H9 (cell line): ENCODE measurements around the gene TAOK1. TPM values are rescaled to one million over a fixed set of nuclear protein-coding genes. Genes with fewer than 3 reads are reported as not detected.
A peak's percentile ranks its signal among the peaks of the same experiment; 100 is the strongest.

Experiments used
- DNase-seq: peaks from one replicate; pipeline ENCODE4 v3.0.0-alpha.2; 2017
- H2AFZ ChIP-seq: one replicate; pipeline ENCODE4 v1.6.1; 2013; ENCODE audit warnings: mild to moderate bottlenecking, low read length, control low read depth, moderate library complexity
- H2AK5ac ChIP-seq: 2 replicates; pipeline ENCODE4 v1.6.1; 2013; ENCODE audit warnings: low read length, control low read depth, mixed read lengths; ENCODE audit not compliant: insufficient read length
- H2BK120ac ChIP-seq: one replicate; pipeline ENCODE4 v1.6.1; 2013; ENCODE audit warnings: low read depth, mild to moderate bottlenecking, low read length, control low read depth, inconsistent platforms; ENCODE audit not compliant: poor library complexity, severe bottlenecking
- H2BK12ac ChIP-seq: 2 replicates; pipeline ENCODE4 v1.6.1; 2013; ENCODE audit warnings: low read length, control low read depth, mixed read lengths, low read depth; ENCODE audit not compliant: insufficient read length
- H2BK15ac ChIP-seq: 2 replicates; pipeline ENCODE4 v1.6.1; 2013; ENCODE audit warnings: low read depth, low read length, control low read depth
- H2BK20ac ChIP-seq: one replicate; pipeline ENCODE4 v1.6.1; 2013; ENCODE audit warnings: low read depth, mild to moderate bottlenecking, low read length, control low read depth, inconsistent platforms; ENCODE audit not compliant: poor library complexity, severe bottlenecking
- H2BK5ac ChIP-seq: 2 replicates; pipeline ENCODE4 v1.6.1; 2013; ENCODE audit warnings: low read length, control low read depth, mixed read lengths; ENCODE audit not compliant: insufficient read length
- H3K14ac ChIP-seq: 2 replicates; pipeline ENCODE4 v1.6.1; 2013; ENCODE audit warnings: low read length, control low read depth; ENCODE audit not compliant: insufficient read depth
- H3K18ac ChIP-seq: 2 replicates; pipeline ENCODE4 v1.6.1; 2013; ENCODE audit warnings: low read depth, mild to moderate bottlenecking, mixed read lengths, low read length, control low read depth; ENCODE audit not compliant: insufficient read length
- H3K23ac ChIP-seq: 2 replicates; pipeline ENCODE4 v1.6.1; 2013; ENCODE audit warnings: low read length, control low read depth, mixed read lengths, low read depth; ENCODE audit not compliant: insufficient read length
- H3K23me2 ChIP-seq: 2 replicates; pipeline ENCODE4 v1.6.1; 2013; ENCODE audit warnings: low read depth, mild to moderate bottlenecking, mixed read lengths, low read length, control low read depth; ENCODE audit not compliant: insufficient read length, poor library complexity, severe bottlenecking
- H3K27ac ChIP-seq: 2 replicates; pipeline ENCODE4 v1.5.1; 2013; ENCODE audit warnings: low read length, control low read depth, mixed read lengths, low read depth; ENCODE audit not compliant: insufficient read length
- H3K27me3 ChIP-seq: 2 replicates; pipeline ENCODE4 v1.6.1; 2013; ENCODE audit warnings: low read length, control low read depth, inconsistent platforms; ENCODE audit not compliant: insufficient read depth
- H3K4ac ChIP-seq: 2 replicates; pipeline ENCODE4 v1.6.1; 2013; ENCODE audit warnings: low read depth, mild to moderate bottlenecking, control low read depth, inconsistent platforms, low read length, moderate library complexity
- H3K4me1 ChIP-seq: 2 replicates; pipeline ENCODE4 v1.6.1; 2013; ENCODE audit warnings: low read length, control low read depth, inconsistent platforms; ENCODE audit not compliant: insufficient read depth
- H3K4me2 ChIP-seq: 2 replicates; pipeline ENCODE4 v1.6.1; 2013; ENCODE audit warnings: low read length, control low read depth, mixed read lengths; ENCODE audit not compliant: insufficient read length, insufficient read depth
- H3K56ac ChIP-seq: 2 replicates; pipeline ENCODE4 v1.6.1; 2013; ENCODE audit warnings: low read depth, mild to moderate bottlenecking, mixed read lengths, low read length, control low read depth; ENCODE audit not compliant: insufficient read length
- H3K79me1 ChIP-seq: 2 replicates; pipeline ENCODE4 v1.6.1; 2013; ENCODE audit warnings: low read depth, mild to moderate bottlenecking, moderate library complexity, low read length, control low read depth, inconsistent platforms; ENCODE audit not compliant: insufficient read depth, poor library complexity, severe bottlenecking
- H3K79me2 ChIP-seq: 2 replicates; pipeline ENCODE4 v1.6.1; 2013; ENCODE audit warnings: low read length, control low read depth, inconsistent platforms; ENCODE audit not compliant: insufficient read depth
- H3K9ac ChIP-seq: 2 replicates; pipeline ENCODE4 v1.6.1; 2013; ENCODE audit warnings: low read length, control low read depth, mixed read lengths; ENCODE audit not compliant: insufficient read length; ENCODE audit errors: extremely low read depth
- H3K9me3 ChIP-seq: one replicate; pipeline ENCODE4 v1.6.1; 2013; ENCODE audit warnings: low read depth, low read length, inconsistent platforms; ENCODE audit not compliant: control insufficient read depth
- H3T11ph ChIP-seq: one replicate; pipeline ENCODE4 v1.6.1; 2013; ENCODE audit warnings: mild to moderate bottlenecking, low read length, control low read depth, inconsistent platforms
- H4K20me1 ChIP-seq: one replicate; pipeline ENCODE4 v1.6.1; 2013; ENCODE audit not compliant: control insufficient read depth, insufficient read length, insufficient read depth
- H4K5ac ChIP-seq: 2 replicates; pipeline ENCODE4 v1.6.1; 2013; ENCODE audit warnings: low read depth, mild to moderate bottlenecking, mixed read lengths, low read length, control low read depth; ENCODE audit not compliant: insufficient read length
- H4K8ac ChIP-seq: replicated peaks from 2 replicates; pipeline ENCODE4 v1.6.1; 2013; ENCODE audit warnings: low read length, control low read depth, mixed read lengths, low read depth; ENCODE audit not compliant: insufficient read length
- H4K91ac ChIP-seq: 2 replicates; pipeline ENCODE4 v1.6.1; 2013; ENCODE audit warnings: low read depth, mild to moderate bottlenecking, moderate library complexity, mixed read lengths, low read length, control low read depth; ENCODE audit not compliant: insufficient read length
- H3K27ac Mint-ChIP-seq, 3 experiments: 2 replicates in 2 of 3; 3 replicates in 1 of 3; pipeline ENCODE4 v1.8.0; 2020 to 2021; ENCODE audit warnings: mixed read lengths in 3 of 3, mild to moderate bottlenecking in 1 of 3, moderate library complexity in 1 of 3
- H3K27me3 Mint-ChIP-seq: 2 replicates; pipeline ENCODE4 v1.8.0; 2021; ENCODE audit warnings: low read depth, mild to moderate bottlenecking, moderate library complexity, mixed read lengths
- H3K36me3 Mint-ChIP-seq, 3 experiments: 2 replicates in 2 of 3; 3 replicates in 1 of 3; pipeline ENCODE4 v1.8.0; 2020 to 2021; ENCODE audit warnings: low read depth in 3 of 3, mixed read lengths in 3 of 3; ENCODE audit not compliant: insufficient read depth in 1 of 3
- H3K4me1 Mint-ChIP-seq, 2 experiments: 2 replicates each; pipeline ENCODE4 v1.8.0; 2020; ENCODE audit warnings: mixed read lengths in 2 of 2
- H3K4me3 Mint-ChIP-seq, 2 experiments: 2 replicates in 1 of 2; 3 replicates in 1 of 2; pipeline ENCODE4 v1.8.0; 2020 to 2021; ENCODE audit warnings: mild to moderate bottlenecking in 2 of 2, mixed read lengths in 2 of 2, moderate library complexity in 1 of 2
- H3K9me3 Mint-ChIP-seq, 2 experiments: 2 replicates in 1 of 2; 3 replicates in 1 of 2; pipeline ENCODE4 v1.8.0; 2020; ENCODE audit warnings: mild to moderate bottlenecking in 2 of 2, mixed read lengths in 2 of 2, moderate library complexity in 1 of 2
- total RNA-seq: library from RNA; stranded (reverse); gene quantifications from 2 replicates; pipeline ENCODE4 v1.2.1, GENCODE V29; 2021
- TF ChIP-seq, protein P1 (sequence below): fragments of 200-600 bp; sonication (generic); conservative IDR thresholded peaks from 3 replicates; pipeline ENCODE4 v1.8.0; 2021; ENCODE audit warnings: antibody characterized with exemption, mild to moderate bottlenecking

Gene TAOK1
- total RNA-seq, 1 experiment from 2014 or later, result 93.0 TPM

DNA sequence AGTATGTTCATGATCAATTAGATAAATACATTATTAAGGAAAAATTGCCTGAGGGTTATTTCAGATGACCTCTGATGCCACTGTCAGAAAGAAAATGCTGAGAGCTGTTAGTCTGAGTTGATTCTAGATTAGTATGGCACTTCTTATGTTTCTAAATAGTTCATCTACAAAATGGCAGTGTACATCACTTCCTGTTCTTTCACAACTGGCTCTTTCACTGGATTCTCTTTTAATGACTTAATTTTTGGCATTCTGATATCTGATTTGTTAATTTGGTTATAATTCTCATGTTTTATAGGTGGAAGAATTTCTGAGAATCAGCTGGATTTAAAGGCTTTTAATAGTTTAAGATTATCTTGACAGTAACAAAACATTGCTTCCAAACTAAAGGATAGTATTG lies 3.3 kb downstream of the TAOK1 start:
- H2BK5ac ChIP-seq, result no peak overlapping the region
- no peak overlapping the region for H3K14ac ChIP-seq
- no peak overlapping the region for H3K27ac ChIP-seq
- H2AK5ac ChIP-seq, result no peak overlapping the region
- Mint-ChIP-seq H3K4me3 (no peak overlapping the region), H3K9me3 (peaks cover 0 to 2% of the 10 kb centered on the region in 2 experiments; a peak in 2 of 5 replicates), H3K27me3 (no peaks in the 10 kb centered on the region), H3K27ac (0 out of 7 replicates have a peak overlapping the region, but pooled peaks of 2 of the 3 experiments have one; percentile 7 to 62), H3K36me3 (peaks cover 3 to 8% (median 5%) of the 10 kb centered on the region in 3 experiments; a peak in 4 of 7 replicates), H3K4me1 (peaks cover 23 to 26% of the 10 kb centered on the region in 2 experiments)
- H4K8ac ChIP-seq, result no peak overlapping the region
- H3K4me1 ChIP-seq, result no peaks in the 10 kb centered on the region
- no peak overlapping the region for H4K5ac ChIP-seq
- H2BK120ac ChIP-seq, result no peak overlapping the region
- TF ChIP-seq, protein P1, sequence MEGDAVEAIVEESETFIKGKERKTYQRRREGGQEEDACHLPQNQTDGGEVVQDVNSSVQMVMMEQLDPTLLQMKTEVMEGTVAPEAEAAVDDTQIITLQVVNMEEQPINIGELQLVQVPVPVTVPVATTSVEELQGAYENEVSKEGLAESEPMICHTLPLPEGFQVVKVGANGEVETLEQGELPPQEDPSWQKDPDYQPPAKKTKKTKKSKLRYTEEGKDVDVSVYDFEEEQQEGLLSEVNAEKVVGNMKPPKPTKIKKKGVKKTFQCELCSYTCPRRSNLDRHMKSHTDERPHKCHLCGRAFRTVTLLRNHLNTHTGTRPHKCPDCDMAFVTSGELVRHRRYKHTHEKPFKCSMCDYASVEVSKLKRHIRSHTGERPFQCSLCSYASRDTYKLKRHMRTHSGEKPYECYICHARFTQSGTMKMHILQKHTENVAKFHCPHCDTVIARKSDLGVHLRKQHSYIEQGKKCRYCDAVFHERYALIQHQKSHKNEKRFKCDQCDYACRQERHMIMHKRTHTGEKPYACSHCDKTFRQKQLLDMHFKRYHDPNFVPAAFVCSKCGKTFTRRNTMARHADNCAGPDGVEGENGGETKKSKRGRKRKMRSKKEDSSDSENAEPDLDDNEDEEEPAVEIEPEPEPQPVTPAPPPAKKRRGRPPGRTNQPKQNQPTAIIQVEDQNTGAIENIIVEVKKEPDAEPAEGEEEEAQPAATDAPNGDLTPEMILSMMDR, result no peak
- no peak overlapping the region for H3K4ac ChIP-seq
- H3K79me1 ChIP-seq, result peaks cover 4% of the 10 kb centered on the region
- H3K23ac ChIP-seq, result no peak overlapping the region
- H4K20me1 ChIP-seq, result no peaks in the 10 kb centered on the region
- H2BK12ac ChIP-seq, result no peak overlapping the region
- no peak overlapping the region for H2BK20ac ChIP-seq
- H3K56ac ChIP-seq, result no peak overlapping the region
- no peak overlapping the region for H2BK15ac ChIP-seq
- DNase-seq, result no peak
- H4K91ac ChIP-seq, result no peak overlapping the region
- H3K27me3 ChIP-seq, result no peaks in the 10 kb centered on the region
- no peak overlapping the region for H3T11ph ChIP-seq
- no peak overlapping the region for H2AFZ ChIP-seq
- no peak overlapping the region for H3K18ac ChIP-seq
- H3K23me2 ChIP-seq, result peaks cover 13% of the 10 kb centered on the region
- no peak overlapping the region for H3K9ac ChIP-seq
- peaks cover 37% of the 10 kb centered on the region; the same call in 1 of the 2 replicates for H3K79me2 ChIP-seq
- no peaks in the 10 kb centered on the region for H3K9me3 ChIP-seq
- H3K4me2 ChIP-seq, result no peak overlapping the region
